Suprapubic skin (tissue), 4 donors: ENCODE measurements around the gene BCL11A.

ENCODE experiments used
- CTCF ChIP-seq, 2 donors: fragments of 200-600 bp in 1 of 2; fragments of 450-650 bp in 1 of 2; sonication (generic) in 1 of 2; IDR thresholded peaks; one replicate each; pipeline ENCODE4 v1.5.1; 2016 to 2019; ENCODE audit warnings: antibody characterized with exemption in 2 of 2, mild to moderate bottlenecking in 1 of 2, moderate library complexity in 1 of 2
- EP300 ChIP-seq: sonication (generic); formaldehyde crosslinking; IDR thresholded peaks from one replicate; pipeline ENCODE4 v1.6.1; 2017; ENCODE audit warnings: antibody characterized with exemption
- POLR2A ChIP-seq, 2 donors: fragments of 450-650 bp; IDR thresholded peaks; one replicate each; pipeline ENCODE4 v1.6.1; 2017; ENCODE audit warnings: antibody characterized with exemption in 2 of 2, mild to moderate bottlenecking in 2 of 2, moderate library complexity in 2 of 2
- POLR2AphosphoS5 ChIP-seq, 3 donors: sonication (generic); formaldehyde crosslinking; IDR thresholded peaks; one replicate each; pipeline ENCODE4 v1.6.1; 2017; ENCODE audit warnings: antibody characterized with exemption in 3 of 3

- TF ChIP-seq POLR2A (IDR thresholded peaks at IDR 0.05) (no peak), CTCF (IDR thresholded peaks at IDR 0.05) (no peak), POLR2AphosphoS5 (IDR thresholded peaks at IDR 0.05) (no peak), EP300 (no peak)
Observed at GRCh38 chr2:60523963-60524362, 29.5 kb downstream of the BCL11A start.
